ENCODE results near the gene LUC7L.
"Not testable (repeated sequence)": the region's sequence is repeated elsewhere in the genome, so short reads cannot be mapped to it uniquely, and the experiment has no call there.

- TF ChIP-seq CTCF (IDR thresholded peaks at IDR 0.05; ENCODE audit: insufficient read depth, low read depth, low read length); EZH2 (IDR thresholded peaks at IDR 0.05; ENCODE audit: insufficient read depth, low read length): not testable (repeated sequence)
These were observed 53.2 kb downstream of the LUC7L start for GRCh38 chr16:176006-176405.
